H1 (cell line): ENCODE results near the gene RTN4RL2. TPM values are rescaled to one million over a fixed set of nuclear protein-coding genes. Genes with fewer than 3 reads are reported as not detected.

ENCODE experiments used
- CTBP2 ChIP-seq: IDR thresholded peaks from 2 replicates; pipeline ENCODE4 v1.7.0; 2011; ENCODE audit warnings: borderline replicate concordance, mild to moderate bottlenecking, moderate library complexity, mixed read lengths, low read length; ENCODE audit not compliant: insufficient read depth, insufficient read length
- HDAC6 ChIP-seq: IDR thresholded peaks from one replicate; pipeline ENCODE4 v1.7.1; 2012; ENCODE audit warnings: low read depth, mild to moderate bottlenecking, inconsistent platforms, low read length, moderate library complexity
- KDM1A ChIP-seq: fragments of 200-600, 300-600 bp; sonication (generic); IDR thresholded peaks from 2 replicates; pipeline ENCODE4 v1.7.1; 2016; ENCODE audit warnings: mild to moderate bottlenecking, low read length, borderline replicate concordance
- MAFK ChIP-seq: IDR thresholded peaks from 2 replicates; pipeline ENCODE4 v1.6.1; 2012; ENCODE audit warnings: low read depth, mild to moderate bottlenecking, improper control_type of control experiment, low read length
- POLR2AphosphoS5 ChIP-seq: IDR thresholded peaks from 2 replicates; pipeline ENCODE4 v1.6.1; 2011; ENCODE audit warnings: low read depth, low read length
- RBBP5 ChIP-seq: IDR thresholded peaks from 2 replicates; pipeline ENCODE4 v1.7.1; 2012; ENCODE audit warnings: low read depth, mild to moderate bottlenecking, inconsistent platforms, low read length, moderate library complexity, borderline replicate concordance
- RNF2 ChIP-seq: fragments of 200-900, 300-1000 bp; sonication (generic); IDR thresholded peaks from 2 replicates; pipeline ENCODE4 v1.7.1; 2016; ENCODE audit warnings: borderline replicate concordance, low read depth, mild to moderate bottlenecking, antibody characterized with exemption, low read length; ENCODE audit not compliant: poor library complexity, severe bottlenecking; ENCODE audit errors: missing control alignments
- SAP30 ChIP-seq: fragments of 300-600 bp; sonication (generic); IDR thresholded peaks from 2 replicates; pipeline ENCODE4 v1.7.1; 2012; ENCODE audit warnings: low read length, moderate library complexity, mild to moderate bottlenecking, inconsistent platforms; ENCODE audit not compliant: insufficient read depth, insufficient replicate concordance
- polyA plus RNA-seq, 7 experiments: library from polyadenylated mRNA; depleted of rRNA in 3 of 7; stranded (reverse) in 5 of 7; unstranded in 2 of 7; fragments of >200 nt in 5 of 7; fragments of 200-250 nt in 2 of 7; gene quantifications; 1 replicate in 5 of 7; 2 replicates in 1 of 7; 4 replicates in 1 of 7; pipeline versions ENCODE4 v1.2.1 to v1.2.3, GENCODE V29; 2011 to 2013; ENCODE audit warnings: missing spikeins in 2 of 7, mixed read lengths in 2 of 7
- total RNA-seq: library from RNA; stranded (reverse); fragmentation: NEBNext Ultra II Directional; extraction: Animal tissue kit (Norgen Biotek cat#: 25700); gene quantifications from 2 replicates; pipeline ENCODE4 v1.2.1, GENCODE V29; 2021
- TF ChIP-seq, protein P1 (sequence below): fragments of 300-600 bp; sonication (generic); IDR thresholded peaks from 2 replicates; pipeline ENCODE4 v1.7.1; 2012; ENCODE audit warnings: low read length, moderate library complexity, mild to moderate bottlenecking, inconsistent platforms; ENCODE audit not compliant: insufficient replicate concordance

RTN4RL2 gene
- total and polyA plus RNA-seq, 2 of the 8 experiments (the other 6 are each of a cell fraction or from before 2014, with no cell fraction given), result 11.4 to 23.7 TPM

DNA sequence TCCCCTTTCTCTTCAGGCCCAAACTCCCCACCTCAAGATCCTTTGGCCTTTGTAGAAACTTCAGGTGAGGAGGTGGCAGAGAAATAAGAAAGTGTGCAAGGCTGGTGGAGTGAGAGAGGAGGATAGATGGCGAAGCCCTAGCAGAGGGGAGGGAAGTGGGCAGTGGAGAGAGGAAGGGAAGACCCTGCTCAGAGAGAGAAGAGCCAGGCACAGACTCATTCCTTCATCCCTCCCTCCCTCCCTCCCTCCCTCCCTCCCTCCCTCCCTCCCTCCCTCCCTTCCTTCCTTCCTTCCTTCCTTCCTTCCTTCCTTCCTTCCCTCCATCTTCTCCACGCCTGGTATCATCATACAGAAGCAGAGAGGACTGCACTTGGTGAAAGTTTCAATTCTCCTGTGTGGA is 21.0 kb downstream of the RTN4RL2 start (continued):
- TF ChIP-seq, protein P1, sequence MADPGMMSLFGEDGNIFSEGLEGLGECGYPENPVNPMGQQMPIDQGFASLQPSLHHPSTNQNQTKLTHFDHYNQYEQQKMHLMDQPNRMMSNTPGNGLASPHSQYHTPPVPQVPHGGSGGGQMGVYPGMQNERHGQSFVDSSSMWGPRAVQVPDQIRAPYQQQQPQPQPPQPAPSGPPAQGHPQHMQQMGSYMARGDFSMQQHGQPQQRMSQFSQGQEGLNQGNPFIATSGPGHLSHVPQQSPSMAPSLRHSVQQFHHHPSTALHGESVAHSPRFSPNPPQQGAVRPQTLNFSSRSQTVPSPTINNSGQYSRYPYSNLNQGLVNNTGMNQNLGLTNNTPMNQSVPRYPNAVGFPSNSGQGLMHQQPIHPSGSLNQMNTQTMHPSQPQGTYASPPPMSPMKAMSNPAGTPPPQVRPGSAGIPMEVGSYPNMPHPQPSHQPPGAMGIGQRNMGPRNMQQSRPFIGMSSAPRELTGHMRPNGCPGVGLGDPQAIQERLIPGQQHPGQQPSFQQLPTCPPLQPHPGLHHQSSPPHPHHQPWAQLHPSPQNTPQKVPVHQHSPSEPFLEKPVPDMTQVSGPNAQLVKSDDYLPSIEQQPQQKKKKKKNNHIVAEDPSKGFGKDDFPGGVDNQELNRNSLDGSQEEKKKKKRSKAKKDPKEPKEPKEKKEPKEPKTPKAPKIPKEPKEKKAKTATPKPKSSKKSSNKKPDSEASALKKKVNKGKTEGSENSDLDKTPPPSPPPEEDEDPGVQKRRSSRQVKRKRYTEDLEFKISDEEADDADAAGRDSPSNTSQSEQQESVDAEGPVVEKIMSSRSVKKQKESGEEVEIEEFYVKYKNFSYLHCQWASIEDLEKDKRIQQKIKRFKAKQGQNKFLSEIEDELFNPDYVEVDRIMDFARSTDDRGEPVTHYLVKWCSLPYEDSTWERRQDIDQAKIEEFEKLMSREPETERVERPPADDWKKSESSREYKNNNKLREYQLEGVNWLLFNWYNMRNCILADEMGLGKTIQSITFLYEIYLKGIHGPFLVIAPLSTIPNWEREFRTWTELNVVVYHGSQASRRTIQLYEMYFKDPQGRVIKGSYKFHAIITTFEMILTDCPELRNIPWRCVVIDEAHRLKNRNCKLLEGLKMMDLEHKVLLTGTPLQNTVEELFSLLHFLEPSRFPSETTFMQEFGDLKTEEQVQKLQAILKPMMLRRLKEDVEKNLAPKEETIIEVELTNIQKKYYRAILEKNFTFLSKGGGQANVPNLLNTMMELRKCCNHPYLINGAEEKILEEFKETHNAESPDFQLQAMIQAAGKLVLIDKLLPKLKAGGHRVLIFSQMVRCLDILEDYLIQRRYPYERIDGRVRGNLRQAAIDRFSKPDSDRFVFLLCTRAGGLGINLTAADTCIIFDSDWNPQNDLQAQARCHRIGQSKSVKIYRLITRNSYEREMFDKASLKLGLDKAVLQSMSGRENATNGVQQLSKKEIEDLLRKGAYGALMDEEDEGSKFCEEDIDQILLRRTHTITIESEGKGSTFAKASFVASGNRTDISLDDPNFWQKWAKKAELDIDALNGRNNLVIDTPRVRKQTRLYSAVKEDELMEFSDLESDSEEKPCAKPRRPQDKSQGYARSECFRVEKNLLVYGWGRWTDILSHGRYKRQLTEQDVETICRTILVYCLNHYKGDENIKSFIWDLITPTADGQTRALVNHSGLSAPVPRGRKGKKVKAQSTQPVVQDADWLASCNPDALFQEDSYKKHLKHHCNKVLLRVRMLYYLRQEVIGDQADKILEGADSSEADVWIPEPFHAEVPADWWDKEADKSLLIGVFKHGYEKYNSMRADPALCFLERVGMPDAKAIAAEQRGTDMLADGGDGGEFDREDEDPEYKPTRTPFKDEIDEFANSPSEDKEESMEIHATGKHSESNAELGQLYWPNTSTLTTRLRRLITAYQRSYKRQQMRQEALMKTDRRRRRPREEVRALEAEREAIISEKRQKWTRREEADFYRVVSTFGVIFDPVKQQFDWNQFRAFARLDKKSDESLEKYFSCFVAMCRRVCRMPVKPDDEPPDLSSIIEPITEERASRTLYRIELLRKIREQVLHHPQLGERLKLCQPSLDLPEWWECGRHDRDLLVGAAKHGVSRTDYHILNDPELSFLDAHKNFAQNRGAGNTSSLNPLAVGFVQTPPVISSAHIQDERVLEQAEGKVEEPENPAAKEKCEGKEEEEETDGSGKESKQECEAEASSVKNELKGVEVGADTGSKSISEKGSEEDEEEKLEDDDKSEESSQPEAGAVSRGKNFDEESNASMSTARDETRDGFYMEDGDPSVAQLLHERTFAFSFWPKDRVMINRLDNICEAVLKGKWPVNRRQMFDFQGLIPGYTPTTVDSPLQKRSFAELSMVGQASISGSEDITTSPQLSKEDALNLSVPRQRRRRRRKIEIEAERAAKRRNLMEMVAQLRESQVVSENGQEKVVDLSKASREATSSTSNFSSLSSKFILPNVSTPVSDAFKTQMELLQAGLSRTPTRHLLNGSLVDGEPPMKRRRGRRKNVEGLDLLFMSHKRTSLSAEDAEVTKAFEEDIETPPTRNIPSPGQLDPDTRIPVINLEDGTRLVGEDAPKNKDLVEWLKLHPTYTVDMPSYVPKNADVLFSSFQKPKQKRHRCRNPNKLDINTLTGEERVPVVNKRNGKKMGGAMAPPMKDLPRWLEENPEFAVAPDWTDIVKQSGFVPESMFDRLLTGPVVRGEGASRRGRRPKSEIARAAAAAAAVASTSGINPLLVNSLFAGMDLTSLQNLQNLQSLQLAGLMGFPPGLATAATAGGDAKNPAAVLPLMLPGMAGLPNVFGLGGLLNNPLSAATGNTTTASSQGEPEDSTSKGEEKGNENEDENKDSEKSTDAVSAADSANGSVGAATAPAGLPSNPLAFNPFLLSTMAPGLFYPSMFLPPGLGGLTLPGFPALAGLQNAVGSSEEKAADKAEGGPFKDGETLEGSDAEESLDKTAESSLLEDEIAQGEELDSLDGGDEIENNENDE, result no peak
- TF ChIP-seq KDM1A, result no peak
- no peak for TF ChIP-seq POLR2AphosphoS5
- no peak for TF ChIP-seq HDAC6
- no peak for TF ChIP-seq SAP30
- TF ChIP-seq RNF2, result no peak
- TF ChIP-seq CTBP2, result no peak
- no peak for TF ChIP-seq MAFK
- TF ChIP-seq RBBP5, result no peak
